ENCODE measurements around the gene SCARB1. TPM values are rescaled to one million over a fixed set of nuclear protein-coding genes. Genes with fewer than 3 reads are reported as not detected.
A peak's percentile ranks its signal among the peaks of the same experiment; 100 is the strongest.

SCARB1 gene
- total RNA-seq, 1 donor from 2014 or later: 24.0 TPM

- no peak for DNase-seq
Measured at GRCh38 chr12:124732275-124733075, 131.2 kb downstream of the SCARB1 start.

GRCh38 chr12:124731869-124732268 lies 131.8 kb downstream of the SCARB1 start:
- peak overlapping the region; percentile 68 for H3K27ac ChIP-seq
- no peak for DNase-seq
- H3K27me3 ChIP-seq (ENCODE audit: low read depth): no peaks in the 10 kb centered on the region
- TF ChIP-seq CTCF (IDR thresholded peaks at IDR 0.05): no peak
- intact Hi-C loops (cut with DNase I): no loop called here
- no peaks in the 10 kb centered on the region for H3K9me3 ChIP-seq
- H3K4me1 ChIP-seq: peaks cover 45% of the 10 kb centered on the region
- no peaks in the 10 kb centered on the region for H3K36me3 ChIP-seq
- H3K4me3 ChIP-seq: no peak overlapping the region
- ATAC-seq: no peak

More at GRCh38 chr12:124732275-124733075, 131.2 kb downstream of the SCARB1 start:
- Histone ChIP-seq H3K4me1 (peaks cover 39% of the 10 kb centered on the region), H3K36me3 (no peaks in the 10 kb centered on the region), H3K27ac (peak overlapping the region; percentile 68), H3K9me3 (no peaks in the 10 kb centered on the region), H3K4me3 (no peak overlapping the region), H3K27me3 (ENCODE audit: low read depth) (no peaks in the 10 kb centered on the region)
- ATAC-seq: no peak
- no peak for TF ChIP-seq CTCF (IDR thresholded peaks at IDR 0.05)
- intact Hi-C loops (cut with DNase I): no loop called here

GRCh38 chr12:124730455-124730932 lies 133.2 kb downstream of the SCARB1 start:
- Histone ChIP-seq H3K27ac (peak overlapping the region; percentile 68), H3K36me3 (no peaks in the 10 kb centered on the region), H3K4me1 (peaks cover 46% of the 10 kb centered on the region), H3K4me3 (no peak overlapping the region), H3K9me3 (no peaks in the 10 kb centered on the region), H3K27me3 (ENCODE audit: low read depth) (no peaks in the 10 kb centered on the region)
- intact Hi-C loops (cut with DNase I): no loop called here
- DNase-seq (no peak), ATAC-seq (peak; percentile 21 to 37)
- no peak for TF ChIP-seq CTCF (IDR thresholded peaks at IDR 0.05)

- Histone ChIP-seq H3K27ac (peak overlapping the region; percentile 72), H3K36me3 (no peaks in the 10 kb centered on the region), H3K9me3 (no peaks in the 10 kb centered on the region), H3K4me3 (no peak overlapping the region), H3K4me1 (peaks cover 39% of the 10 kb centered on the region), H3K27me3 (ENCODE audit: low read depth) (no peaks in the 10 kb centered on the region)
- TF ChIP-seq CTCF (IDR thresholded peaks at IDR 0.05): no peak
- intact Hi-C loops (cut with DNase I): no loop called here
- ATAC-seq (no peak), DNase-seq (no peak)
Measured at GRCh38 chr12:124727922-124728321, 135.7 kb downstream of the SCARB1 start.

- ATAC-seq: peak; percentile 90 to 93
Measured at GRCh38 chr12:124727264-124727800, 136.3 kb downstream of the SCARB1 start.

More at GRCh38 chr12:124727264-124727800, 136.3 kb downstream of the SCARB1 start:
- Histone ChIP-seq H3K27me3 (ENCODE audit: low read depth) (no peaks in the 10 kb centered on the region), H3K9me3 (no peaks in the 10 kb centered on the region), H3K27ac (peak overlapping the region; percentile 72), H3K36me3 (no peaks in the 10 kb centered on the region), H3K4me1 (peaks cover 33% of the 10 kb centered on the region), H3K4me3 (no peak overlapping the region)
- intact Hi-C loops (cut with DNase I): no loop called here
- peak; percentile 87 for DNase-seq
- no peak for TF ChIP-seq CTCF (IDR thresholded peaks at IDR 0.05)

Other genes starting within 250 kb of the SCARB1 start
- 977 TPM for gene UBC, start 50.8 kb upstream of the SCARB1 start, total RNA-seq
- gene DHX37, start 125.3 kb upstream of the SCARB1 start, total RNA-seq: 16.2 TPM
- 7.3 TPM for gene BRI3BP, start 129.8 kb upstream of the SCARB1 start, total RNA-seq
- gene AACS, start 201.6 kb upstream of the SCARB1 start, total RNA-seq: 21.7 TPM

All from lower lobe of right lung (tissue), 2 donors.